Neural cell (in vitro differentiated cells): ENCODE results near the gene SLC19A1. TPM values are rescaled to one million over a fixed set of nuclear protein-coding genes. Genes with fewer than 3 reads are reported as not detected.

Source experiments
- H2AFZ ChIP-seq: fragments of 200-600, 300-800 bp; sonication (generic), shearing (Covaris generic); 2 replicates; pipeline ENCODE4 v1.6.0; 2014; ENCODE audit warnings: low read depth, mild to moderate bottlenecking, antibody characterized with exemption, low read length, moderate library complexity
- H3F3A ChIP-seq: fragments of 200-600 bp; shearing (Covaris generic); 2 replicates; pipeline ENCODE4 v1.6.1; 2016; ENCODE audit warnings: mild to moderate bottlenecking, moderate library complexity, mixed read lengths, antibody characterized with exemption, low read length; ENCODE audit not compliant: insufficient read depth, poor library complexity, severe bottlenecking
- H3K27ac ChIP-seq: fragments of 200-600, 300-800 bp; sonication (generic), shearing (Covaris generic); 2 replicates; pipeline ENCODE4 v1.5.1; 2014; ENCODE audit warnings: mild to moderate bottlenecking, low read length, moderate library complexity
- H3K27me3 ChIP-seq: fragments of 300-800, 200-600 bp; sonication (generic), shearing (Covaris generic); 2 replicates; pipeline ENCODE4 v1.6.0; 2014; ENCODE audit warnings: mild to moderate bottlenecking, low read depth, low read length, moderate library complexity; ENCODE audit not compliant: insufficient read depth
- H3K36me3 ChIP-seq: fragments of 300-800, 200-600 bp; sonication (generic), shearing (Covaris generic); 2 replicates; pipeline ENCODE4 v1.5.1; 2014; ENCODE audit warnings: mild to moderate bottlenecking, antibody characterized with exemption, low read length, moderate library complexity; ENCODE audit not compliant: insufficient read depth
- H3K4me2 ChIP-seq: fragments of 300-800, 200-600 bp; sonication (generic), shearing (Covaris generic); 2 replicates; pipeline ENCODE4 v1.6.0; 2014; ENCODE audit warnings: mild to moderate bottlenecking, low read length
- H3K4me3 ChIP-seq: fragments of 300-800, 200-600 bp; sonication (generic), shearing (Covaris generic); 2 replicates; pipeline ENCODE4 v1.5.1; 2014; ENCODE audit warnings: mild to moderate bottlenecking, low read length, moderate library complexity
- H3K79me2 ChIP-seq: fragments of 200-600 bp; shearing (Covaris generic); replicated peaks from 2 replicates; pipeline ENCODE4 v1.6.0; 2014; ENCODE audit warnings: mild to moderate bottlenecking, low read length, moderate library complexity; ENCODE audit not compliant: insufficient read depth
- H3K9ac ChIP-seq: fragments of 300-800, 200-600 bp; sonication (generic), shearing (Covaris generic); 2 replicates; pipeline ENCODE4 v1.6.1; 2016; ENCODE audit warnings: mild to moderate bottlenecking, low read length, mixed read lengths
- H3K9me2 ChIP-seq: fragments of 200-600 bp; shearing (Covaris generic); 2 replicates; pipeline ENCODE4 v1.6.1; 2016; ENCODE audit warnings: mild to moderate bottlenecking, low read length, mixed read lengths; ENCODE audit not compliant: insufficient read depth
- H3K9me3 ChIP-seq: fragments of 200-600, 300-800 bp; sonication (generic), shearing (Covaris generic); 2 replicates; pipeline ENCODE4 v1.6.1; 2016; ENCODE audit warnings: mild to moderate bottlenecking, mixed run types, low read length, moderate library complexity, mixed read lengths
- H4K20me1 ChIP-seq: fragments of 200-600 bp; shearing (Covaris generic); 2 replicates; pipeline ENCODE4 v1.6.1; 2016; ENCODE audit warnings: mild to moderate bottlenecking, mixed run types; ENCODE audit not compliant: insufficient read depth
- EP300 ChIP-seq: fragments of 450-650 bp; conservative IDR thresholded peaks from 2 replicates; pipeline ENCODE4 v1.6.1; 2014; ENCODE audit warnings: antibody characterized with exemption, mild to moderate bottlenecking, moderate library complexity; ENCODE audit not compliant: poor library complexity, severe bottlenecking
- EZH2 ChIP-seq: fragments of 200-600, 300-800 bp; shearing (Covaris generic), sonication (generic); IDR thresholded peaks from 2 replicates; pipeline ENCODE4 v1.6.1; 2014; ENCODE audit warnings: antibody characterized with exemption, low read length, borderline replicate concordance, mild to moderate bottlenecking; ENCODE audit not compliant: insufficient read depth, poor library complexity, severe bottlenecking
- MXI1 ChIP-seq: fragments of 450-650 bp; conservative IDR thresholded peaks from 2 replicates; pipeline ENCODE4 v1.6.1; 2014; ENCODE audit warnings: antibody characterized with exemption, mild to moderate bottlenecking; ENCODE audit not compliant: poor library complexity, severe bottlenecking
- POLR2AphosphoS5 ChIP-seq: IDR thresholded peaks from 2 replicates; pipeline ENCODE4 v1.6.1; 2012
- RAD21 ChIP-seq: fragments of 450-650 bp; conservative IDR thresholded peaks from 2 replicates; pipeline ENCODE4 v1.6.1; 2014; ENCODE audit warnings: antibody characterized with exemption, mild to moderate bottlenecking, moderate library complexity
- SMC3 ChIP-seq: fragments of 450-650 bp; conservative IDR thresholded peaks from 2 replicates; pipeline ENCODE4 v1.6.1; 2014; ENCODE audit warnings: antibody characterized with exemption, mild to moderate bottlenecking, moderate library complexity; ENCODE audit not compliant: poor library complexity
- TAF1 ChIP-seq: IDR thresholded peaks from 2 replicates; pipeline ENCODE4 v1.6.1; 2012; ENCODE audit warnings: low read depth
- polyA plus RNA-seq: library from polyadenylated mRNA; depleted of rRNA; stranded (reverse); fragments of >200 nt; gene quantifications from 2 replicates; pipeline ENCODE4 v1.2.3, GENCODE V29; 2014
- TF ChIP-seq, protein P1 (sequence below): IDR thresholded peaks from 2 replicates; pipeline ENCODE4 v1.6.1; 2012; ENCODE audit warnings: borderline replicate concordance
- TF ChIP-seq, protein P2 (sequence below): fragments of 450-650 bp; IDR thresholded peaks from 2 replicates; pipeline ENCODE4 v1.5.1; 2014; ENCODE audit warnings: antibody characterized with exemption, mild to moderate bottlenecking, moderate library complexity; ENCODE audit not compliant: poor library complexity, severe bottlenecking

SLC19A1 gene
- polyA plus RNA-seq, 1 donor from 2014 or later: 2.9 TPM

DNA sequence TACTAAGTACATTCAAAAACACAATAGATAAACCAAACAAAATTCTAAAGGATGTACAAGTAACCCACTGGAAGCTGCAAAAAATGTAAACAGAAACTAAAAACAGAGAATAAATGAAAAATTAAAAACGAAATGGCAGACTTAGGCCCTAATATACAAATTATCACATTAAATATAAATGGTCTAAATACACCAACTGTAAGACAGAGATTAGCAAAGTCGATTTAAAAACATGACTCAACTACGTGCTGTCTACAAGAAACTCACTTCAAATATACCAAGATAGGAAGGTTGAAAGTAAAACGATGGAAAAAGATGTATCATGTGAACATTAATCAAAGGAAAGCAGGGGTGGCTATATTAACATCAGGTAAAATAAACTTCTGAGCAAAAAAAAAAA, 23.1 kb downstream of the SLC19A1 start:
- H3K4me2 ChIP-seq: no peak overlapping the region
- no peaks in the 10 kb centered on the region for H4K20me1 ChIP-seq
- peaks cover 8% of the 10 kb centered on the region for H3K36me3 ChIP-seq
- no peaks in the 10 kb centered on the region for H3K27me3 ChIP-seq
- H3K9ac ChIP-seq: no peak overlapping the region
- H3F3A ChIP-seq: no peaks in the 10 kb centered on the region
- H3K79me2 ChIP-seq: no peaks in the 10 kb centered on the region
- no peak overlapping the region for H3K4me3 ChIP-seq
- no peak overlapping the region for H2AFZ ChIP-seq
- no peak overlapping the region for H3K27ac ChIP-seq
- TF ChIP-seq, protein P1, sequence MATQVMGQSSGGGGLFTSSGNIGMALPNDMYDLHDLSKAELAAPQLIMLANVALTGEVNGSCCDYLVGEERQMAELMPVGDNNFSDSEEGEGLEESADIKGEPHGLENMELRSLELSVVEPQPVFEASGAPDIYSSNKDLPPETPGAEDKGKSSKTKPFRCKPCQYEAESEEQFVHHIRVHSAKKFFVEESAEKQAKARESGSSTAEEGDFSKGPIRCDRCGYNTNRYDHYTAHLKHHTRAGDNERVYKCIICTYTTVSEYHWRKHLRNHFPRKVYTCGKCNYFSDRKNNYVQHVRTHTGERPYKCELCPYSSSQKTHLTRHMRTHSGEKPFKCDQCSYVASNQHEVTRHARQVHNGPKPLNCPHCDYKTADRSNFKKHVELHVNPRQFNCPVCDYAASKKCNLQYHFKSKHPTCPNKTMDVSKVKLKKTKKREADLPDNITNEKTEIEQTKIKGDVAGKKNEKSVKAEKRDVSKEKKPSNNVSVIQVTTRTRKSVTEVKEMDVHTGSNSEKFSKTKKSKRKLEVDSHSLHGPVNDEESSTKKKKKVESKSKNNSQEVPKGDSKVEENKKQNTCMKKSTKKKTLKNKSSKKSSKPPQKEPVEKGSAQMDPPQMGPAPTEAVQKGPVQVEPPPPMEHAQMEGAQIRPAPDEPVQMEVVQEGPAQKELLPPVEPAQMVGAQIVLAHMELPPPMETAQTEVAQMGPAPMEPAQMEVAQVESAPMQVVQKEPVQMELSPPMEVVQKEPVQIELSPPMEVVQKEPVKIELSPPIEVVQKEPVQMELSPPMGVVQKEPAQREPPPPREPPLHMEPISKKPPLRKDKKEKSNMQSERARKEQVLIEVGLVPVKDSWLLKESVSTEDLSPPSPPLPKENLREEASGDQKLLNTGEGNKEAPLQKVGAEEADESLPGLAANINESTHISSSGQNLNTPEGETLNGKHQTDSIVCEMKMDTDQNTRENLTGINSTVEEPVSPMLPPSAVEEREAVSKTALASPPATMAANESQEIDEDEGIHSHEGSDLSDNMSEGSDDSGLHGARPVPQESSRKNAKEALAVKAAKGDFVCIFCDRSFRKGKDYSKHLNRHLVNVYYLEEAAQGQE: no peak
- no peak for TF ChIP-seq MXI1
- TF ChIP-seq, protein P2, sequence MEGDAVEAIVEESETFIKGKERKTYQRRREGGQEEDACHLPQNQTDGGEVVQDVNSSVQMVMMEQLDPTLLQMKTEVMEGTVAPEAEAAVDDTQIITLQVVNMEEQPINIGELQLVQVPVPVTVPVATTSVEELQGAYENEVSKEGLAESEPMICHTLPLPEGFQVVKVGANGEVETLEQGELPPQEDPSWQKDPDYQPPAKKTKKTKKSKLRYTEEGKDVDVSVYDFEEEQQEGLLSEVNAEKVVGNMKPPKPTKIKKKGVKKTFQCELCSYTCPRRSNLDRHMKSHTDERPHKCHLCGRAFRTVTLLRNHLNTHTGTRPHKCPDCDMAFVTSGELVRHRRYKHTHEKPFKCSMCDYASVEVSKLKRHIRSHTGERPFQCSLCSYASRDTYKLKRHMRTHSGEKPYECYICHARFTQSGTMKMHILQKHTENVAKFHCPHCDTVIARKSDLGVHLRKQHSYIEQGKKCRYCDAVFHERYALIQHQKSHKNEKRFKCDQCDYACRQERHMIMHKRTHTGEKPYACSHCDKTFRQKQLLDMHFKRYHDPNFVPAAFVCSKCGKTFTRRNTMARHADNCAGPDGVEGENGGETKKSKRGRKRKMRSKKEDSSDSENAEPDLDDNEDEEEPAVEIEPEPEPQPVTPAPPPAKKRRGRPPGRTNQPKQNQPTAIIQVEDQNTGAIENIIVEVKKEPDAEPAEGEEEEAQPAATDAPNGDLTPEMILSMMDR: no peak
- no peak for TF ChIP-seq EP300
- no peak for TF ChIP-seq SMC3
- TF ChIP-seq TAF1: no peak
- H3K9me2 ChIP-seq: no peaks in the 10 kb centered on the region
- H3K9me3 ChIP-seq: no peaks in the 10 kb centered on the region

DNA sequence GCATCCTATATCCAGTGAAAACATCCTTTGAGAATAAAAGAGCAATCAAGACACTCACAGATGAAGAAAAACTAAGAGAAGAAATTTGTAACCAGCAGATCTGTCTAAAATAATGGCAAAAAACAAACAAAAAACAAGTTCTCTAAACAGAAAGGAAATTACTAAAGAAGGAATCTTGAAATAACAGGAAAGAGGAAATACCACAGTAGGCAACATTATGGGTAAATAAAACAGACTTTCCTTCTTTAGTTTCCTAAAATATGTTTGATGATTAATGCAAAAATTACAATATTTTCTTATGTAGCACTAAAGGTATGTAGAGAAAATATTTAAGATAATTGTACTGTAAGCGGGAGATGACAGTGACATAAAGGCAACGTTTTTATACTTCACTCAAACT, 23.5 kb downstream of the SLC19A1 start:
- Histone ChIP-seq H2AFZ (no peak overlapping the region), H3K4me2 (no peak overlapping the region), H3K27ac (no peak overlapping the region), H3K9ac (no peak overlapping the region), H4K20me1 (no peaks in the 10 kb centered on the region), H3K79me2 (no peaks in the 10 kb centered on the region), H3K36me3 (peaks cover 8% of the 10 kb centered on the region), H3K27me3 (no peaks in the 10 kb centered on the region), H3F3A (no peaks in the 10 kb centered on the region), H3K9me2 (no peaks in the 10 kb centered on the region), H3K9me3 (no peaks in the 10 kb centered on the region), H3K4me3 (no peak overlapping the region)
- no peak for TF ChIP-seq EZH2
- TF ChIP-seq MXI1: no peak
- TF ChIP-seq RAD21: no peak
- no peak for TF ChIP-seq POLR2AphosphoS5
- TF ChIP-seq SMC3: no peak
